ENCODE measurements around the gene PRICKLE4.

Gene PRICKLE4

GRCh38 chr6:41771058-41771983 lies 9.3 kb upstream of the PRICKLE4 start:
- no peak for DNase-seq (ENCODE audit: low read depth)

GRCh38 chr6:41774841-41775240 lies 5.7 kb upstream of the PRICKLE4 start:
- no peak for DNase-seq (ENCODE audit: low read depth)

- DNase-seq (ENCODE audit: low read depth) = no peak
Observed at GRCh38 chr6:41775293-41775882, 5.2 kb upstream of the PRICKLE4 start.

GRCh38 chr6:41777551-41778285 lies 2.9 kb upstream of the PRICKLE4 start:
- DNase-seq (ENCODE audit: low read depth) = no peak

- DNase-seq (ENCODE audit: low read depth) = no peak
Observed at GRCh38 chr6:41778895-41779294, 1.7 kb upstream of the PRICKLE4 start.

- DNase-seq (ENCODE audit: low read depth) = no peak
Observed at GRCh38 chr6:41779336-41779735, 1.2 kb upstream of the PRICKLE4 start.

- peak; percentile 98 for DNase-seq (ENCODE audit: low read depth)
Observed at GRCh38 chr6:41779788-41780550, 613 bp upstream of the PRICKLE4 start, which contains the start of gene FRS3. TSS of gene FRS3 (minus strand) at chr6:41779900. CDS start at chr6:41776987, 2,913 bp downstream.

- DNase-seq (ENCODE audit: low read depth) = no peak
Observed at GRCh38 chr6:41781366-41781730, 766 bp downstream of the PRICKLE4 start.

- no peak for DNase-seq (ENCODE audit: low read depth)
Observed at GRCh38 chr6:41783106-41783780, 2.7 kb downstream of the PRICKLE4 start.

GRCh38 chr6:41784581-41785171 lies 4.1 kb downstream of the PRICKLE4 start:
- no peak for DNase-seq (ENCODE audit: low read depth)

- no peak for DNase-seq (ENCODE audit: low read depth)
Observed at GRCh38 chr6:41785254-41785653, 4.7 kb downstream of the PRICKLE4 start.

- DNase-seq (ENCODE audit: low read depth) = no peak
Observed at GRCh38 chr6:41785689-41786450, 5.3 kb downstream of the PRICKLE4 start.

GRCh38 chr6:41786451-41787218 lies 6.1 kb downstream of the PRICKLE4 start:
- DNase-seq (ENCODE audit: low read depth) = peak; percentile 80

GRCh38 chr6:41787219-41787917 lies 6.8 kb downstream of the PRICKLE4 start, which contains the start of gene TOMM6:
TSS of gene TOMM6 (plus strand) at chr6:41787694. CDS start at chr6:41787698, 4 bp downstream.
- peak; percentile 89 for DNase-seq (ENCODE audit: low read depth)

- no peak for DNase-seq (ENCODE audit: low read depth)
Observed at GRCh38 chr6:41789390-41789724, 8.8 kb downstream of the PRICKLE4 start.

- DNase-seq (ENCODE audit: low read depth) = no peak
Observed at GRCh38 chr6:41790045-41790444, 9.5 kb downstream of the PRICKLE4 start.

GRCh38 chr6:41791305-41791704 lies 10.7 kb downstream of the PRICKLE4 start:
- DNase-seq (ENCODE audit: low read depth) = no peak

- no peak for DNase-seq (ENCODE audit: low read depth)
Observed at GRCh38 chr6:41791984-41792383, 11.4 kb downstream of the PRICKLE4 start.

- no peak for DNase-seq (ENCODE audit: low read depth)
Observed at GRCh38 chr6:41796474-41796873, 15.9 kb downstream of the PRICKLE4 start.
